Measurements from ENCODE around the gene HPCAL1. TPM values are rescaled to one million over a fixed set of nuclear protein-coding genes. Genes with fewer than 3 reads are reported as not detected.

Gene HPCAL1
- total and polyA plus RNA-seq, 11 donors: 18.9 to 63.2 (median 40.5) TPM

DNA sequence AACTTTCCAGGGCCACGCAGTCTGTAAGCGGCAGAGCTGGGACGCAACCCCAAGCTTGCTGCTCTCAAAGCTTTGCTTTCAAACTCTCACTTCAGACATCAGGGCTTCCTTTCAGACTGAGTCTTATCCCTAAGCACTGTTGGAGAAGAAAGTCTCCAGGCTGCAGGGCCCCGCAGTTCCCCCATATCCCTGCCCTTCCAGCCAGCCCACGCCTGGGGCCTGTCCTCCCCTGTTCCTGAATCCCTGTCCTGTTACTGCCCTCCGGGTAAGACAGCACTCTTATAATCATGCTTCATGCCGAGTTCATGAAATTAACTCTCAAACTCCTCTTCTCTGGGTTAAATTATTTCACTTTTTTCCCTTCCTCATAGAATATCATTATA lies 37.9 kb downstream of the HPCAL1 start:
- no peak for TF ChIP-seq CTCF (IDR thresholded peaks at IDR 0.05)
- TF ChIP-seq POLR2A (IDR thresholded peaks at IDR 0.05): no peak
- no peaks in the 10 kb centered on the region for H3K27me3 ChIP-seq
- intact Hi-C loops (cut with DNase I): no loop called here
- peaks cover 0 to 33% (median 4%) of the 10 kb centered on the region in 12 donors for H3K4me1 ChIP-seq
- DNase-seq: no peak
- H3K4me3 ChIP-seq: no peak overlapping the region
- peaks cover 0 to 1% (median 0%) of the 10 kb centered on the region in 9 donors for H3K36me3 ChIP-seq
- peaks cover 0 to 3% (median 0%) of the 10 kb centered on the region in 12 donors for H3K9me3 ChIP-seq
- no peak overlapping the region for H3K27ac ChIP-seq
- ATAC-seq: no peak
- WGBS, 4 donors: 82 to 92% (median 87%) methylated on average over 5 to 7 of the region's 7 CpGs

DNA sequence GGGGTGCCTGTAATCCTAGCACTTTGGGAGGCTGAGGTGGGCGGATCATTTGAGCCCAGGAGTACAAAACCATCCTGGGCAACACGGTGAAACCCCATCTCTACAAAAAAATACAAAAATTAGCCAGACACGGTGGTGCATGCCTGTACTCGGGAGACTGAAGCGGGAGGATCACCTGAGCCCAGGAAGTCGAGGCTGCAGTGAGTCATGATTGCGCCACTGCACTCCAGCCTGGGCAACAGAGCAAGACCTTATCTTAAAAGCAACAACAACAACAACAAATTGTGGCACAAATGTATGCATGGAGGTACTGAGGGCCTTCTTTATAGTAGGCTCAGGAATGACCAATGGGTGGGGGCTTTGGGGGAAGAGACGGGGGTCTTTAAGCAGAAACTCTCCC lies 38.5 kb downstream of the HPCAL1 start:
- 87 to 92% (median 91%) methylated on average over 8 of the region's 8 CpGs for WGBS, 4 donors
- Histone ChIP-seq H3K27ac (no peak overlapping the region), H3K36me3 (no peaks in the 10 kb centered on the region), H3K4me3 (no peak overlapping the region), H3K4me1 (peaks cover 0 to 39% (median 9%) of the 10 kb centered on the region in 12 donors), H3K9me3 (no peaks in the 10 kb centered on the region), H3K27me3 (no peaks in the 10 kb centered on the region)
- intact Hi-C loops (cut with DNase I): no loop called here
- DNase-seq (no peak), ATAC-seq (no peak)
- TF ChIP-seq POLR2A (IDR thresholded peaks at IDR 0.05): no peak
- TF ChIP-seq CTCF (IDR thresholded peaks at IDR 0.05): no peak

GRCh38 chr2:10342245-10342951 lies 39.7 kb downstream of the HPCAL1 start:
- DNase-seq: no peak
- no peaks in the 10 kb centered on the region for H3K27me3 ChIP-seq
- no peak for TF ChIP-seq CTCF (IDR thresholded peaks at IDR 0.05)
- no peak for TF ChIP-seq POLR2A (IDR thresholded peaks at IDR 0.05)
- H3K4me1 ChIP-seq: peaks cover 0 to 51% (median 12%) of the 10 kb centered on the region in 12 donors
- no peak overlapping the region for H3K4me3 ChIP-seq
- no peak overlapping the region for H3K27ac ChIP-seq
- ATAC-seq: peak in 1 of 4 donors; percentile 12
- H3K9me3 ChIP-seq: no peaks in the 10 kb centered on the region
- H3K36me3 ChIP-seq: no peaks in the 10 kb centered on the region
- WGBS, 4 donors: 82 to 90% (median 86%) methylated on average over 18 of the region's 18 CpGs
- intact Hi-C loops (cut with DNase I): no loop called here

GRCh38 chr2:10343191-10343590 lies 40.5 kb downstream of the HPCAL1 start:
- DNase-seq: no peak
- H3K36me3 ChIP-seq: no peaks in the 10 kb centered on the region
- no peak overlapping the region for H3K4me3 ChIP-seq
- no peak for ATAC-seq
- intact Hi-C loops (cut with DNase I): no loop called here
- no peak overlapping the region for H3K27ac ChIP-seq
- H3K4me1 ChIP-seq: peaks cover 0 to 53% (median 12%) of the 10 kb centered on the region in 12 donors
- H3K9me3 ChIP-seq: no peaks in the 10 kb centered on the region
- no peaks in the 10 kb centered on the region for H3K27me3 ChIP-seq
- WGBS, 4 donors: 91 to 98% (median 96%) methylated on average over 3 of the region's 3 CpGs
- TF ChIP-seq POLR2A (IDR thresholded peaks at IDR 0.05) (no peak), CTCF (IDR thresholded peaks at IDR 0.05) (no peak)
